Measurements from ENCODE around the gene FBXL4. TPM values are rescaled to one million over a fixed set of nuclear protein-coding genes. Genes with fewer than 3 reads are reported as not detected.

FBXL4 gene
- polyA plus RNA-seq, 1 donor from 2014 or later: 9.7 TPM

DNA sequence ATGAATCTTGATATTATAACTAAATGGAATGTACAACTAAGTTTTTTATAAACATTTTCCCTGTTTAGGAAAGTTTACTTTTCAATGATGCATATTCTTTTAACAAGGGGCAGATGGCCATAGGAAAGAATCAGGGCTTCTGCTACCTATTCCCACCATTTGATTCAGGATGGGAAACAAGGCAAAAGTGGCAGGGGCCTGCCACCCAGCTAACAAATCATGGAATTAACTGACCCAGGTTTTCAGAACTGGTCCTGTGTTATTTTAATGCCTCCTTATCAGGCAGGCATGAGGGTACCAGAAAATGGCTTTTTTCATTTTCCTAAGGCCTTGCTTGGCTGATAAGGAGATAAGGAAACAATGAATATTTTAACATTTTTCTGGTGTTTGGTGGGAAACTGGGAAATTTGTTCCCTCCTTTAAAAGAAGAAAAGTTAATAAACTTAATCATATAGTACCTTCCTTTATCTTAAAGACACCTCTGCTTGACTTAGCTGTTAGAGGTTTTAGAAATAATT lies 106.7 kb downstream of the FBXL4 start:
- TF ChIP-seq SMC3 (conservative IDR thresholded peaks at IDR 0.05; ENCODE audit: poor library complexity): no peak
- TF ChIP-seq MXI1 (conservative IDR thresholded peaks at IDR 0.05; ENCODE audit: poor library complexity, severe bottlenecking): no peak
- TF ChIP-seq TAF1 (IDR thresholded peaks at IDR 0.05; ENCODE audit: low read depth): no peak
- TF ChIP-seq EZH2 (IDR thresholded peaks at IDR 0.05; ENCODE audit: borderline replicate concordance, insufficient read depth, low read length, poor library complexity, severe bottlenecking): no peak
- no peak for TF ChIP-seq RAD21 (conservative IDR thresholded peaks at IDR 0.05)
- TF ChIP-seq, protein P1, sequence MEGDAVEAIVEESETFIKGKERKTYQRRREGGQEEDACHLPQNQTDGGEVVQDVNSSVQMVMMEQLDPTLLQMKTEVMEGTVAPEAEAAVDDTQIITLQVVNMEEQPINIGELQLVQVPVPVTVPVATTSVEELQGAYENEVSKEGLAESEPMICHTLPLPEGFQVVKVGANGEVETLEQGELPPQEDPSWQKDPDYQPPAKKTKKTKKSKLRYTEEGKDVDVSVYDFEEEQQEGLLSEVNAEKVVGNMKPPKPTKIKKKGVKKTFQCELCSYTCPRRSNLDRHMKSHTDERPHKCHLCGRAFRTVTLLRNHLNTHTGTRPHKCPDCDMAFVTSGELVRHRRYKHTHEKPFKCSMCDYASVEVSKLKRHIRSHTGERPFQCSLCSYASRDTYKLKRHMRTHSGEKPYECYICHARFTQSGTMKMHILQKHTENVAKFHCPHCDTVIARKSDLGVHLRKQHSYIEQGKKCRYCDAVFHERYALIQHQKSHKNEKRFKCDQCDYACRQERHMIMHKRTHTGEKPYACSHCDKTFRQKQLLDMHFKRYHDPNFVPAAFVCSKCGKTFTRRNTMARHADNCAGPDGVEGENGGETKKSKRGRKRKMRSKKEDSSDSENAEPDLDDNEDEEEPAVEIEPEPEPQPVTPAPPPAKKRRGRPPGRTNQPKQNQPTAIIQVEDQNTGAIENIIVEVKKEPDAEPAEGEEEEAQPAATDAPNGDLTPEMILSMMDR (IDR thresholded peaks at IDR 0.05; ENCODE audit: poor library complexity, severe bottlenecking): no peak
- no peak for TF ChIP-seq EP300 (conservative IDR thresholded peaks at IDR 0.05; ENCODE audit: poor library complexity, severe bottlenecking)
- TF ChIP-seq, protein P2, sequence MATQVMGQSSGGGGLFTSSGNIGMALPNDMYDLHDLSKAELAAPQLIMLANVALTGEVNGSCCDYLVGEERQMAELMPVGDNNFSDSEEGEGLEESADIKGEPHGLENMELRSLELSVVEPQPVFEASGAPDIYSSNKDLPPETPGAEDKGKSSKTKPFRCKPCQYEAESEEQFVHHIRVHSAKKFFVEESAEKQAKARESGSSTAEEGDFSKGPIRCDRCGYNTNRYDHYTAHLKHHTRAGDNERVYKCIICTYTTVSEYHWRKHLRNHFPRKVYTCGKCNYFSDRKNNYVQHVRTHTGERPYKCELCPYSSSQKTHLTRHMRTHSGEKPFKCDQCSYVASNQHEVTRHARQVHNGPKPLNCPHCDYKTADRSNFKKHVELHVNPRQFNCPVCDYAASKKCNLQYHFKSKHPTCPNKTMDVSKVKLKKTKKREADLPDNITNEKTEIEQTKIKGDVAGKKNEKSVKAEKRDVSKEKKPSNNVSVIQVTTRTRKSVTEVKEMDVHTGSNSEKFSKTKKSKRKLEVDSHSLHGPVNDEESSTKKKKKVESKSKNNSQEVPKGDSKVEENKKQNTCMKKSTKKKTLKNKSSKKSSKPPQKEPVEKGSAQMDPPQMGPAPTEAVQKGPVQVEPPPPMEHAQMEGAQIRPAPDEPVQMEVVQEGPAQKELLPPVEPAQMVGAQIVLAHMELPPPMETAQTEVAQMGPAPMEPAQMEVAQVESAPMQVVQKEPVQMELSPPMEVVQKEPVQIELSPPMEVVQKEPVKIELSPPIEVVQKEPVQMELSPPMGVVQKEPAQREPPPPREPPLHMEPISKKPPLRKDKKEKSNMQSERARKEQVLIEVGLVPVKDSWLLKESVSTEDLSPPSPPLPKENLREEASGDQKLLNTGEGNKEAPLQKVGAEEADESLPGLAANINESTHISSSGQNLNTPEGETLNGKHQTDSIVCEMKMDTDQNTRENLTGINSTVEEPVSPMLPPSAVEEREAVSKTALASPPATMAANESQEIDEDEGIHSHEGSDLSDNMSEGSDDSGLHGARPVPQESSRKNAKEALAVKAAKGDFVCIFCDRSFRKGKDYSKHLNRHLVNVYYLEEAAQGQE (IDR thresholded peaks at IDR 0.05; ENCODE audit: borderline replicate concordance): no peak
- no peak for TF ChIP-seq POLR2AphosphoS5 (IDR thresholded peaks at IDR 0.05)
- no peaks in the 10 kb centered on the region for H3K9me3 ChIP-seq (ENCODE audit: low read length)
- no peaks in the 10 kb centered on the region for H3K36me3 ChIP-seq (ENCODE audit: insufficient read depth, low read length)
- peak overlapping the region; percentile 95 for H3K9ac ChIP-seq (ENCODE audit: low read length)
- H2AFZ ChIP-seq (ENCODE audit: low read depth, low read length): no peak overlapping the region
- peaks cover 5% of the 10 kb centered on the region for H3F3A ChIP-seq (ENCODE audit: insufficient read depth, low read length, poor library complexity, severe bottlenecking)
- H3K9me2 ChIP-seq (ENCODE audit: insufficient read depth, low read length): no peaks in the 10 kb centered on the region
- peak overlapping the region; percentile 91 for H3K4me3 ChIP-seq (ENCODE audit: low read length)
- H4K20me1 ChIP-seq (ENCODE audit: insufficient read depth): peaks cover 10% of the 10 kb centered on the region
- no peak overlapping the region for H3K27ac ChIP-seq (ENCODE audit: low read length)
- H3K4me2 ChIP-seq (ENCODE audit: low read length): peak overlapping the region; percentile 97
- no peaks in the 10 kb centered on the region for H3K27me3 ChIP-seq (ENCODE audit: insufficient read depth, low read depth, low read length)
- peaks cover 96% of the 10 kb centered on the region for H3K79me2 ChIP-seq (replicated peaks; ENCODE audit: insufficient read depth, low read length)

DNA sequence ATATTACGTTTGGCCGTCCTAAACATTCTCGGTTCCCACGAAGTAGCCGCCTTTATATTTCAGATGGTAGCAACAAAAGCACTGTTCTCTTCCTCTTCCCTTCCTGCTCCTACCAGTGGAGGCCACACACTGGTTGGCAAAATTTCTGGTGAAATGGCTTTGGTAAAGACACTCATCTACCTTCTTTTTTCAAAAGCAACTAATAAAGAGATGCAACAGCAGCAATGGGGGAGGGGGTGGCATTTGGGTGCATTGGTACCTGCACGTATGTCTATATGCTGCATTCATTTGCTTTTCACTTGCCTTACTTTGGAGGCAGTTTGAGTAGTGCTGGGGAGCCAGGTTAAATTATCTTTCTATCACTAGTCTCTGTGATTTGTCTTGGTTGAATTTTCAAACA lies 107.4 kb downstream of the FBXL4 start:
- Histone ChIP-seq H3K4me3 (ENCODE audit: low read length) (peak overlapping the region; percentile 91), H3K27me3 (ENCODE audit: insufficient read depth, low read depth, low read length) (no peaks in the 10 kb centered on the region), H3K79me2 (replicated peaks; ENCODE audit: insufficient read depth, low read length) (peaks cover 100% of the 10 kb centered on the region)

More for the DNA sequence above, 107.4 kb downstream of the FBXL4 start:
- peak overlapping the region; percentile 76 for H3K4me2 ChIP-seq (ENCODE audit: low read length)
- H4K20me1 ChIP-seq (ENCODE audit: insufficient read depth): peaks cover 14% of the 10 kb centered on the region
- H3K9me2 ChIP-seq (ENCODE audit: insufficient read depth, low read length): no peaks in the 10 kb centered on the region
- H3K36me3 ChIP-seq (ENCODE audit: insufficient read depth, low read length): no peaks in the 10 kb centered on the region
- peak overlapping the region; percentile 91 for H3K27ac ChIP-seq (ENCODE audit: low read length)
- no peak overlapping the region for H2AFZ ChIP-seq (ENCODE audit: low read depth, low read length)
- peak; percentile 7 for TF ChIP-seq POLR2AphosphoS5 (IDR thresholded peaks at IDR 0.05)
- TF ChIP-seq RAD21 (conservative IDR thresholded peaks at IDR 0.05): no peak
- peak overlapping the region; percentile 95 for H3K9ac ChIP-seq (ENCODE audit: low read length)
- no peaks in the 10 kb centered on the region for H3K9me3 ChIP-seq (ENCODE audit: low read length)
- H3F3A ChIP-seq (ENCODE audit: insufficient read depth, low read length, poor library complexity, severe bottlenecking): peaks cover 5% of the 10 kb centered on the region
